NCI-H187 (cell line): Measurements from ENCODE around the gene RAB1B.
"Not testable (repeated sequence)": the region's sequence is repeated elsewhere in the genome, so short reads cannot be mapped to it uniquely, and the experiment has no call there.

Experiments used
- DNase-seq, 2 experiments: peaks; one replicate each; lab custom pipeline; 2025; lab: John Stamatoyannopoulos, UW

Gene RAB1B

DNA sequence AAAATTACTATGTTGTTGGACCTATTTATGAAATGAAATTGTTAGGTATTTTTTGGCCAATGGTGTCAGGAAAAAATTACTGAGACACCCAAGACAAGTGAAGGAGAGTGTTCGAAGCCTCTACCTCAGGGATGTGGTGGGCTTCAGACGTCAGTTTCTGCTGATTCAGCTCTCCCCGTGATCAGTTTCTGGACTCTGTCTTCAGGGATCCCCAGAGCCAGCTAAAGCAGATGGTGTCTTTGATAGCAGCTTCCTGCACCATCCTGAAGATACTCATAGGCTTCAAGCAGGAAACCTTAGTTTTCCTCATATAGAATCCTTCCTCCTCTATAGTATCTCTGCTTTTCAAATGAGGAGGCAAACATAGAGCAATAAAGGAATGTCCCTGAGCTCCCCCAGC, 41.0 kb downstream of the RAB1B start:
- no peak for DNase-seq

DNA sequence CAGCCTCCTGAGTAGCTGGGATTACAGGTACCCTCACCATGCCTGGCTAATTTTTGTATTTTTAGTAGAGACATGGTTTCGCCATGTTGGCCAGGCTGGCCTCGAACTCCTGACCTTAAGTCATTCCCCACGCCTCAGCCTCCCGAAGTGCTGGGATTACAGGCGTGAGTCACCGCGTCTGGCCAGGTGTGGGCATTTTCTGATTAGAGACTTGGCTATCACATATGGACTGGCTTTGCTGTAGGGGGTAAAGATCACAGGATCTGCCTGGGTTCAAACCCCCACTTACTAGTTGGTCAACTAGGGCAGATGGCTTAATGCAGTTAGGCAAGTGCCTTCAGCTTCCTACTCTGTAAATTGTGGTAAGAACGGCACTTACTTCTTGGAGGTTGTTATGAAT, 41.9 kb downstream of the RAB1B start:
- no peak for DNase-seq

DNA sequence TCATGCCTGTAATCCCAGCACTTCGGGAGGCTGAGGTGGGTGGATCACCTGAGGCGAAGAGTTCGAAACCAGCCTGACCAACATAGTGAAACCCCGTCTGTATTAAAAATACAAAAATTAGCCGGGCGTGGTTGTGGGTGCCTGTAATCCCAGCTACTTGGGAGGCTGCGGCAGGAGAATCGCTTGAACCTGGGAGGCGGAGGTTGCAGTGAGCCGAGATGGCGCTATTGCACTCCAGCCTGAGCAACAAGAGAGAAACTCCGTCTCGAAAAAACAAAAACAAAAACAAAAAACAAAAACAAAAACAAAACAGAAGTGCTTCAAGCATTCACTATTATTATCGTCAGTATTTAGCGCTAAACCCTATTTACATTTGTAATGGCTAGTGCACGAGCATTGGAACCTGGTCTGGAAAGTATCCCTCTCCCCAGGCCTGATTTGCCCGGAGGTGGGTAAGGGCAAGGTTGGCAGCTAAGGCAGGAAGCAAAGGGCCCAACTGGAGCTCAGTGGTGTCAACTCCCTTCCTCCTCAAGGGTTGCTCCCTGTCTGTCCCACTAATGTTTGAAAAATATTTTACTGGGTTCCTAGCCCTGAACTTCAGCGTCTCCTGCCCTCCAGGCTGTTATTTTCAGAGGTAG, 42.5 kb downstream of the RAB1B start:
- not testable (repeated sequence) for DNase-seq

DNA sequence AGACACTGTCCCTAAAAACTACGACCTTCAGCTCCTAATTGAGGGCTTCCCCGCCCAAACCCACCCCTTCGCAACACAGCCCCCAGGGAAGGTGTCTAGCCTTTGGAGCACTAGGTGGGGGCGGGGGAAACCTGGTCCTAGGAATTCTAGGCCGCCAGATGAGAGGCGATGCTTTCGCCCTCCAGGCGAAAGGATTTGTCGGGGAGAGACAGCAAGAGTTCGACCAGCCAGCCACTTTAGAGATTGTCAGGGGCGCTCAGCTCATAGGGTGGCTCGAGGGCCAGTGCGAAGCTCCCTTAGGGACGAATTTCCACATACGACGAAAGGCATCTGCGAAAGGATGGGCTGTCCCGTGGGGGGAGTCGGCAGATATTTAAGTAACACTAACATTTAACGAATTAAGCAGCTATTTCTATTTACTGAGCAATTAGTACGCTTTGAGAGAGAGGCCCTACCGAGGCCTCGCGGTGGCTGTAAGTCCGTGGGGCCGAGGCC, 43.1 kb downstream of the RAB1B start:
- DNase-seq, result no peak

DNA sequence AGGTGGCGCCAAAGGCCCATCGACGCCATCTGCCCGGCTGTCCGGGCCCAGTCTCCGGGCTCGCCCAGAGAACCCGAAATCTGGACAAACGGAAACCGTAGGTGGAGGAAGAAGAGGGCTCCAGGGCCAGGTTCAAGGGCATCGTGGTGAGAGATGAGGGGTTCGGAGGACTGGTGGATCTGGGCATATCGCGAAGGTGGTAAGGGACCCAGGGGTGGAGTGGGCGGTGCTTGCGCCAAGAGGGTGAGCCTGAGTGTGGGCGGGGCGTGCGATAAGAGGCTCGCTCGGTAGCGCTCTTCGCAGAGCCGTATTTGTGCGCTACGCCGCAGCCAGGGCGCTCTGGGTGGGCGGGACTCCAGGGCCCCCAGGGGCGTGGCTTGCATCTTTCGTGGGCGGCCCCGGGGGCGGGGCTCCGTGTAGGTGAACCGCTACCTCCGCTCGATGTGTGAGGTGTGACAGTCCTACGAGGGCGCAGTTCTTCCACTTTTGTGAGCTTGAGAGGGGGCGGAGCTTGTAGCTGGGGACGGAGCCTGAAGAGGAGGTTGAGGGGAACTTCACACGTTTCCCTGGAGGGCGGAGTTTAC, 43.6 kb downstream of the RAB1B start:
- peak; percentile 92 to 96 for DNase-seq

DNA sequence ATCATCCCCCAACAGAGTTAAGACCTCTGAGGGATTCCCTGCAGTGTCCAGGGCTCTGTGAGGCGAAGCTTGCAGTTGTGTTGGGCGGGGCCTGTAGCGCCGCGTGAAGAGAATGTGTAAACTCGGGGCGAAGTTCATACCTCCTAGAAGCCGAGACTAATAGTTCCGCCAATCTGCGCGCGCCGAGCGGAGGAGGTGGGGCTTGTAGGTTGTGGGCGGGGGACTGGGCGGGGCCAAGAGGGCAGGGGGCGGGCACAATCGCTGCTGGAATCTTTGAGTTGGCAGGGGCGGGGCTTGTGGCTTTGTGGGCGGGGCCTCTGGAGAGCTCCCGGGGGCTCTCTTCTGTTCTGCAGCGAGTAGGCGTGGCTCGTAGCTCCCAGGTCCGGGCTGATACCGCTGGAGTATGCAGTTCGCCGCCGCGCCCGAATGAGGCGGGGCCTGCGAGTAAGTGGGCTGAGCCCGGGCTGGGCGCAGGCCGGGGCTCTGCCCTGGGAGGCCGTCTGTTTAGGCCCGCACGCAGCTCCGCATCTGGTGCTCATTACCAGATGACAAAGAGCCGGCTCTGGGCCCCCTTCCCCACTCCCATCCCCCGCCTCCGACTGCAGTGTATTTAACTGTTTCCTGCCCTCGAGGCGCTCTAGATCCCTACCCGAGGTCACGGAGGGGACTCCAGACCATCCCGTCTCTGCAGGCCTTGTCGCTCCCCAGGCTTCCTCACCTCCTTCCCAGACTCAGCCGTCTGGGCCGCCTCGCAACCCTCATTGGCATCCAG, 44.3 kb downstream of the RAB1B start:
- DNase-seq, result peak; percentile 92 to 97

DNA sequence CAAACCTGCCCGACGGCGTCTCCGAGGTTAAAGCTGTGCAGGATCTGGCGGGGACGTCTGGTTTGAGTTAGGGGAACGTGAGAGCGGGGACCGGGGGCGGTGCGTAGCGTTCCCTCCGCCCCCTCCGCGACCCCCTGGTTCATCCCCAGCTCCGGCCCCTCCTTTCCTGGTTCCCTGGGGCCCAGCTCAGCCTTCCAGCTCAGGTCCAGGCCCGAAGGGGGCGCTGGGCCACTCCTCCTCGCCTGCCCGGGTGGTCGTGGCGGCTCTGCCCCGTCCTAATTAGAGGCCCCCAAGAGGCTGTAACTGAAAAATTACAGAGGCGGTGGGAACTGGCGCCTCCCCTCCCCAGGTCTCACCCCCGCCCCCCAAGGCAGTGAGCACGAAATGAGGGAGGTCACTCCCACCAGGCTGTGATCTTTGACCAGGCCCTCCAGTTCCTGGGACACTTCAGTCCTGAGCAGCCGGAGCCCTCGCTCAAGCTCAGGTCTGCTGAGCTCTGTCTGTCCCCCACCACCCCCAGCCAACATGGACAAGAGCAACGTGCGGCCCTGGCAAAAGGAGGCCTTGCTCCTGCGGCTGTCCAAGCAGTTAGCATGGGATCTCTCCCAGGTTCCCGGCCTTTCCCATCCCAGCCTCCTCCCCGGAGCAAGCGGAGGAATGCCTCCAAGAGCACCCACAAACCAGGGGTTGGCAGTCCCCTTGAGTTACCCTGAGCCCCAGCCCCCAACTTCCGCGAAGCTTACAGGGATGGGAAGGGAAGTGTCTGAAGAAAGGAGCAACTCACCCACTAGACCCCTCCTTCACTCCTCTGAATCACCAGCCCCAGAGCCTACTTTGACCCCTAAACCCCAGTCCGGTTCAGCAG, 45.1 kb downstream of the RAB1B start:
- DNase-seq, result no peak

DNA sequence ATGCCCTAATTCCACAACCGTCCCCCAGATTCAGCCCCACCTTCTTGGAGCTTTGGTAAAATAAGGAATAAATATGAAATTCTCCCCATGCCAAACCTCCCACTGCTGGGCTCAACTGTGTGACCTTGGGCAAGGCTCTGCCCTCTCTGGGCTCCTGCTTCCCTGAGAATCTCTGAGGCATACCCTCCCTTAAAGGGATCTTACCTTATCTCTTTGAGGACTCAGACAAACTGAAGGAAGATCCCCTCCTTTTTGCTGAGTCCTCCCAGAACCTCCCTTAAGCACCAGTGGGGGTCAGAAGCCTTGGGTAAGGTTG, 45.7 kb downstream of the RAB1B start:
- no peak for DNase-seq

DNA sequence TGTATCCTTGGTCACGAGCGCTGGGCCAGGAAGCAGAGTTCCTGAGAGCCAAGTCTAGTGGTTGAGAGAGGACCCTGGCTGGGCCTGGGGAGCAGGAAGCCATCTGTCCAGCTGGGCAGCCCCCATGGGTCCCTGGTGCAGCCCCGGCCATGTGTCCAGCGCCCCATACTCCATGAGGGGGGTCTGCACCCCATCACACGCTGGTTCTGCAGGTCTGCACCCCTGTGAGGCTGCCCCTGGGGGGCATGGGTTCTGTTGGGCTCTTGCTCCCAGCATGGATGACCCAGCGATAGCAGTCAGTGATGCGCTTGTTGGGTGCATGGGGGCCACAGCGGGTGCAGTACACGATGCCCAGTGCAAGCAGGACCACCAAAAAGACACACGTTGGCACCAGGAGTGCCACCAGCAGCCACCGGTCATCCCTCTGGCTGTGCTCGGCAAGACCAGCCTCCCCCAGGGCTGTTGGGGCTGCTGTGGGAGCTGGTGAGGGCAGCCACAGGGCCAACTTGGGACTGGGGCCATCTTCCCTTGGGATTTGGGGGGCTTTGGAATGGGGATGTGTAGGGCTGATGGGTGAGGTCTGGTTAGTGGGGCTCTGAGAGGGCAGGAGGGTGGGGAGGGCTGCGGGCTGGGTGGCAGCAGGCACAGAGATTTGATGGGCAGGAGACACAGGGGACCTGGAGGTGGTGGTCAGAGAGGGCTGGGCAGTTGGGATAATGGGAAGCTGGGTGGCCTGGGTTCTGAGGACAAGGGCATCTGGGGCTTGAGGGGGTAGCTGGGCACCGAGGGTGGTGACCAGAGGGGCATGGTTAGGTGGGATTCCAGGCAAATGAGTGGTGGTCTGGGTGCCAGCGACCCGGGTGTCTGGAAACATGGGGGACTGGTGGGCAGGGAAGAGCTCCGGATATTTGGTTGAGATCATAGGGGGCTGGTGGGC, 46.4 kb downstream of the RAB1B start:
- no peak for DNase-seq

DNA sequence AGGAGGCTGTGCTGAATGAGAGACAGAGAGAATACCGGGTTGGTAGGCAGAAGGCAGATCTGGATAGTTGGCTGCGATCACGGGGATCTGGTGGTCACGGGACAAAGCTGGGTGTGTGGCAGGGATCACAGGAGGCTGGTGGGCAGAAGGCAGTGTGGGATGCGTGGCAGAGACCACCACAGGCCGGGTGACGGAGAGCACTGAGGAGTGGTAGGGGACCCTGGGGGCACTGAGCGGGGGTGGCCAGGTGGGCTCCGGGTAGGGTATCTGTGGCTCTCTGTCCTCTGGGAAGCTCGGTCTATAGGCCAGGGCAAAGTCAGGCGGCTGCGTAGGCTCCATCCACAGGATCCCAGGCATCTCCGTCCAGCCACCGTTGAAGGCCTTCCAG, 47.1 kb downstream of the RAB1B start:
- no peak for DNase-seq

DNA sequence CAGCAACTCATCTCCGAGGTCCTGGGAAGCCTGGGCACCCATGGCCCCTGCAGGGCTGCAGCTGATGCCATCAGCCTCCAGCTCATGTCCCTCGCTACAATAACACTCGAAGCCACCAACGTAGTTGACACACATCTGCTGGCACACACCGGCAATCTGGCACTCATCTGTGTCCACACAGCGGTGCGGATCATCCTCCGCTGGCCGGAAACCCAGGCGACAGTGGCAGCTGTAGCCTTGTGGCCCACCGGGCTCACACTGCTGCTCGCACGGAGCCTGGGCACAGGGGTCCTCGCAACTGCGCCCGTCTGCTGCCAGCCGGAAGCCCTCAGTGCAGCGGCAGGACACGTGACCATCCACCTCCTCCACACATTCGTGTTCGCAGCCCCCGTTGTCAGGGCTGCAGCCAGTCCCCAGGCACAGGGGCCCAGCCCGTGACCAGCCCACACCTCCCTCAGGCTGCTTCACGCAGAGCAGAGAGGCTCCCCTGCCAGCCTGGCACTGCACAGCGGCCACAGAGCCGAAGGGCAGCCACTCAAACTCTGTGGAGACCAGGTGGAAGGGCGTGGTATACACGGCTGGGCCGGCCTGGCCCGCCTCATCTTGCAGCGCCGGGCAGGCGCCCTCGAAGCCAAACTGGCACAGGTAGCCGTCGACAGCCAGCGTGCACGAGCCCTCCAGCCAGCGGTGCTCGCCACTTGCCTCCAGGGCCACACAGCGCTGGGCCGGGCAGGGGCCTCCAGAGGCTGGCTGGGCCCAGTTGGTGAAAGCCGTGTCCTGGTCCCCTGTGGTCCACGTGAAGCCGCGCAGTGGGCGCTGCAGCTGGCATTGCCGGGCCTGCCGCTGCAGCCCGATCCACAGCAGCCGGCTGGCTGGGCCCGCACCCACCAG, 47.7 kb downstream of the RAB1B start:
- no peak for DNase-seq

DNA sequence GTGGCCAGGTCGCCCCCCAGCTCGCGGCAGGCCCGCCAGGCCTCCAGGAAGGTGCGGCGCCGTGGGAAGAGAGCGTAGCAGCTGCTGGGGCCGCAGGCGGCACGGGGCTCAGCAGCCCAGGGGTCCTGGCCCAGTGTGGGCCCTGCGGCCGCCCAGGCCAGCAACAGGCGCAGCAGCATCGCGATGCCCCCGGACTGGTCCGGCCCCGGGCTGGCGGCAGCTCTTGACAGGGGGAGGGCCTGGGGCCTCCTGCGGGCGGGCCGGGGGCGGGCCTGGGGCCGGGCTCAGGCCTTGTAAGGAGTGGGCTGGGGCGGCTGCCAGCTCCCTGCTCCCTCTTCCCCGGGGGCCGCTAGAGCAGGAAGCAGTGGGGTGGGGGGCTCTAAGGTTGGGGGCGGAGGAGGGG, 48.4 kb downstream of the RAB1B start, which contains the start of gene CD248:
CD248 (minus strand) TSS at position 196 of the 403 bp plus-strand sequence; CDS start at position 179, 17 bp downstream.
- no peak for DNase-seq

DNA sequence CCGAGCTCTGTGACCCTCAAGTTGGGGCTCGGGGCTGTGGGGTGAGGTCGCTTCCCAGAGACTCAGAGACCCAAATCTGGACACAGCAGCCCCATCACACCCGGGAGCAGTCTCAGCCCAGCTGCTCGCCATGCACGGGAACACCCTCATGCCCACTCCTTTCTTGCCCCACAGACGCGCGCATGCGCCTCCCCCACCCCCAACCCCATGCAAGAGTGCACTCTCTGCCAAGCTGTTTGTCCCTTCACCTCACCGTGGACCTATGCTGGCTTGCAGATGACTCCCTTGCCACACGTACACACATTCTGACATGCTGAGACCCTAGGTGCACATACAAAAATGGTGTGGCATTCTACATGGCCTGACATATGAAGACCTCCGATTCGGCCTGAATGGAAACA, 48.9 kb downstream of the RAB1B start:
- no peak for DNase-seq

DNA sequence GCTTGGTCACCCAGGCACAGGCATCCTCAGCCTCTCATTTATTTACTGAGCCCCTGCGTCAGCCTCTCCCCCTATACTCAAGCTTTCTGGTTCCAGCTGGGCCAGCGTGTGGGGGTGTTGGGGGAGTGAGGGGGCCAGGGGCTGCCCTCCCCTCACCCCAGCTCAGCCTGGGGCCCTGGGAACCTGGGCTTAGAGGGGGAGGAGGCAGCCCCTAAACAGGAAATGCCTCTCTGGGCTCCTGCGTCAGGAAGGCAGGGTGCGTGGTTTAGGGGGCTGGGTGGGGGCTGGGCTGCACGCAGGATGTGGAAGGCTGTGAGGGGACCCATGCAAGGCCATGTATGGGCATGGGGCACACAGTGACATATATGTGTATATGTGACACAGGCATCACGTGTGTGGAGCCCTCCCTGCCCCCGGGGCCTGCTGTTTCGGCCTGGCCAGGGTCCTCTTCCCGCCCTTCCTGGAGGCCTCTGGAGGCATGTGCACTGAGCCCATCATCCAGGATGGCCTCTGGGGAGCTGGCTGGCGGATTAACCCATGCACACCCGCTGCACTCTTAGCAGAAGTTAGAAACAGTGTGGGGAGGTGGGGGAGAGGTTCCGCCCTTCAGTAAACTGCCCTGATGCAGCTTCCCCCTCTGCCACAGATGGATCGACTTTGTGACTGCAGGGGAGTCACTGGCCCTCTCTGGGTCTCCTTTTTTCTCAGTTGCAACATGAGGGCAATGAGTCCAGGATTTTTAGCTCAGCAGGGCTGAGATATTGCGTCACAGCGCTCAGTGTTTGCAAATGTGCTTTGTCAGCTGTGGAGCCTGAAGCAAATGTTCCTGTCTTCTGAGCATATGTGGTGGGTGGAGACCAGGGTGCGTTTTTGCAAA, 49.5 kb downstream of the RAB1B start:
- DNase-seq, result no peak

DNA sequence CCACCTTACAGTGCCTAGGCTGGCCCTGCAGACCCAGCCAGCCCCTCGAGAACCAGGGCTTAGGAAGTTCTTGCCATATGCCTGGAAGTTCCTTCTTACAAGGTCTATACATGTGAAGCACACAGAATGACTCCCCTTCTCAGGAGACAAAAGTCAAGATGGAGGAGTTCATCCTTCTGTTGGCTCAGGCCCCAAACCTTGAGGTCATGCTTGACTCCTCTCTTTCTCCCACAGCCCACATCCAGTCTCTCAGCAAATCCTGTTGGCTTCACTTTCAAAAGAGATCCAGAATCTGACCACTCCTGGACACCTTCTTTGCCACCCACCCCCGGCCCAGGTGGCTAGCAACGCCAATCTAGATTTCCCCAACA, 50.1 kb downstream of the RAB1B start:
- DNase-seq, result no peak

DNA sequence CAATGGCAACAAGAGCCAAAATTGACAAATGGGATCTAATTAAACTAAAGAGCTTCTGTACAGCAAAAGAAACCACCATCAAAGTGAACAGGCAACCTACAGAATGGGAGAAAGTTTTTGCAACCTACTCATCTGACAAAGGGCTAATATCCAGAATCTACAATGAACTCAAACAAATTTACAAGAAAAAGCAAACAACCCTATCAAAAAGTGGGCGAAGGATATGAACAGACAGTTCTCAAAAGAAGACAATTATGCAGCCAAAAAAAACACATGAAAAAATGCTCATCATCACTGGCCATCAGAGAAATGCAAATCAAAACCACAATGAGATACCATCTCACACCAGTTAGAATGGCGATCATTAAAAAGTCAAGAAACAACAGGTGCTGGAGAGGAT, 51.9 kb downstream of the RAB1B start:
- DNase-seq, result not testable (repeated sequence)

DNA sequence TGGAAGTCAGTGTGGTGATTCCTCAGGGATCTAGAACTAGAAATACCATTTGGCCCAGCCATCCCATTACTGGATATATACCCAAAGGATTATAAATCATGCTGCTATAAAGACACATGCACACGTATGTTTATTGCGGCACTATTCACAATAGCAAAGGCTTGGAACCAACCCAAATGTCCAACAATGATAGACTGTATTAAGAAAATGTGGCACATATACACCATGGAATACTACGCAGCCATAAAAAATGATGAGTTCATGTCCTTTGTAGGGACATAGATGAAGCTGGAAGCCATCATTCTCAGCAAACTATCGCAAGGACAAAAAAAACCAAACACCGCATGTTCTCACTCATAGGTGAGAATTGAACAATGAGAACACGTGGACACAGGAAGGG, 52.3 kb downstream of the RAB1B start:
- DNase-seq, result not testable (repeated sequence)

DNA sequence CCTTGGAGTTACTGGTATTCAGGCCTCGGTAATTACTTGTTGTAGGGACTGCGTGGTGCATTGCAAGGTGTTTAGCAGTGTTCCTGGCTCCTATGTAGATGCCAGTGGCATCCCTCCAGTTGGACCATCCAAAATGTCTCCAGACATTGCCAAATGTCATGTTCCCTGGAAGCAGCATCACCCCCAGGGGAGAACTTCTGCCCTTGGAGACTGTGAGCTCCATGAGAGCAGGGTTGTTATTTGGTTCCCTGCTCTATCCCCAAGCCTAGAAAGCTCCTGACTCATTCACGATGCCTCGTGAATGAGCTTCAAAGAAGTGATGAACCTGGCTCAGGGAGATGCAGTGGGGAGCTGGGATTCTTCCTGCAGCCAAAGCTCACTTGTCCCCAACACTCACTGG, 53.2 kb downstream of the RAB1B start:
- DNase-seq, result no peak

DNA sequence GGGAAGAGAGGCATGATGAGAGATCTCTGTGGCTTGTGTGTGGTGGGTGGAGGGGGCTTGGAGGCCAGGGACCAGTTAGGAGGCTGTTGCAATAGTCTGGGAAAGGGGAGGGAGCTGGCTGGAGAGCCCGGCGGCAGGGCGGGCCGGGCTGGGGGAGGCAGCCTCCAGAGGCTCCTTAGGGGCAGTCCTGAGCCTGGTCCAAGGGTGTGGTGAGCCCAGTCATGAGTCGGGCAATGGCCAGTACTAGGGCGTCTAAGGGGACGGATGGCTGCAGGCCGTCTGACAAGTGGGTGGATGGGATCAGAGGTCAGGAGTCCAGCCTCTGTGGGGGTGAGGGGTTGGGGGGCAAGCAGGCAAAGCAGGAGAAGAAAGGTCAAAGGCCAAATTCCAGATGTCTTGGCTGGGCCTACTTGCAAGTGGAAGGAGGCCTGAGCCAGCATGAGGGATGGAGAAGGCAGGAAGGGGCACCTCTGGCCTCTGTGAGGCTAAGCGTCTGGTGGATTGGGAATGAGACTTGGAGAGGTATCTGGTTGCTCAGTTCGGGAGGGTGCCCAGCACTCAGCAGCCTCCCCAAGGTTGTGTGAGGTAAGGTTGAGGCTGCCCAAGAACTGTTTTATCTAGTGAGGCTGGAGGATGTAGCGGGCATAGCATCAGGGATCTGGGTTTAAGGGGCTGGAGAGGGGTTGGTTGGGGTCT, 54.4 kb downstream of the RAB1B start:
- no peak for DNase-seq
